Esophagus muscularis mucosa (tissue), 4 donors: ENCODE results near the gene LNPK.

ENCODE experiments used
- CTCF ChIP-seq, 3 experiments: fragments of 200-600 bp in 2 of 3; fragments of 450-650 bp in 1 of 3; sonication (generic) in 2 of 3; IDR thresholded peaks; one replicate each; pipeline ENCODE4 v1.5.1; 2017 to 2019; ENCODE audit warnings: antibody characterized with exemption in 3 of 3, mild to moderate bottlenecking in 2 of 3, moderate library complexity in 1 of 3
- EP300 ChIP-seq: sonication (generic); formaldehyde crosslinking; IDR thresholded peaks from one replicate; pipeline ENCODE4 v1.6.1; 2017; ENCODE audit warnings: antibody characterized with exemption
- POLR2AphosphoS5 ChIP-seq, 2 donors: sonication (generic); formaldehyde crosslinking; IDR thresholded peaks; one replicate each; pipeline ENCODE4 v1.6.1; 2017; ENCODE audit warnings: antibody characterized with exemption in 2 of 2

GRCh38 chr2:175883586-175884194 lies 118.4 kb downstream of the LNPK start:
- TF ChIP-seq CTCF (IDR thresholded peaks at IDR 0.05) (no peak), EP300 (no peak), POLR2AphosphoS5 (IDR thresholded peaks at IDR 0.05) (no peak)
